ENCODE measurements around the gene PDZK1.
"Not testable (repeated sequence)": the region's sequence is repeated elsewhere in the genome, so short reads cannot be mapped to it uniquely, and the experiment has no call there.

The PDZK1 gene
- 0 to 0.58 (median 0) reads per million in 9 experiments for total RNA-seq

- Mint-ChIP-seq H3K36me3 (ENCODE audit: insufficient read depth) (no peaks in the 10 kb centered on the region), H3K27ac (no peak within 1 kb of the TSS), H3K4me3 (no peak within 1 kb of the TSS), H3K27me3 (no peaks in the 10 kb centered on the region), H3K4me1 (ENCODE audit: low read depth in 2 of 2) (peaks cover 0 to 6% of the 10 kb centered on the region in 2 donors), H3K9me3 (no peaks in the 10 kb centered on the region)
- ATAC-seq (replicated peaks) (no peak), DNase-seq (no peak)
These were observed at the start of gene PDZK1 for GRCh38 chr1:145707183-145707867. Gene PDZK1 (minus strand): TSS chr1:145707368. CDS start chr1:145688021, 19,347 bp downstream.

GRCh38 chr1:145751491-145752037, 44.4 kb upstream of the PDZK1 start:
- H3K36me3 Mint-ChIP-seq (ENCODE audit: insufficient read depth): peaks cover 52% of the 10 kb centered on the region
- ATAC-seq (replicated peaks) (no peak), DNase-seq (no peak)
- no peaks in the 10 kb centered on the region for H3K9me3 Mint-ChIP-seq
- H3K4me1 Mint-ChIP-seq (ENCODE audit: low read depth in 2 of 2): no peaks in the 10 kb centered on the region
- H3K27me3 Mint-ChIP-seq: no peaks in the 10 kb centered on the region
- no peak overlapping the region for H3K4me3 Mint-ChIP-seq
- peak overlapping the region; percentile 39 to 78 for H3K27ac Mint-ChIP-seq

GRCh38 chr1:145750426-145750825, 43.3 kb upstream of the PDZK1 start:
- Mint-ChIP-seq H3K27me3 (no peaks in the 10 kb centered on the region), H3K36me3 (ENCODE audit: insufficient read depth) (peaks cover 60% of the 10 kb centered on the region), H3K27ac (no peak overlapping the region), H3K4me3 (no peak overlapping the region), H3K4me1 (ENCODE audit: low read depth in 2 of 2) (no peaks in the 10 kb centered on the region), H3K9me3 (no peaks in the 10 kb centered on the region)
- DNase-seq: no peak
- ATAC-seq (replicated peaks): no peak

GRCh38 chr1:145747398-145748247, 40.5 kb upstream of the PDZK1 start:
- no peak overlapping the region for H3K4me3 Mint-ChIP-seq
- no peak for ATAC-seq (replicated peaks)
- H3K4me1 Mint-ChIP-seq (ENCODE audit: low read depth in 2 of 2): no peaks in the 10 kb centered on the region
- H3K36me3 Mint-ChIP-seq (ENCODE audit: insufficient read depth): peaks cover 65% of the 10 kb centered on the region
- no peaks in the 10 kb centered on the region for H3K9me3 Mint-ChIP-seq
- no peaks in the 10 kb centered on the region for H3K27me3 Mint-ChIP-seq
- DNase-seq: no peak
- no peak overlapping the region for H3K27ac Mint-ChIP-seq

- H3K27ac Mint-ChIP-seq: peak overlapping the region in 1 of 2 donors; percentile 62
- DNase-seq: no peak
- H3K4me3 Mint-ChIP-seq: no peak overlapping the region
- H3K9me3 Mint-ChIP-seq: no peaks in the 10 kb centered on the region
- H3K27me3 Mint-ChIP-seq: no peaks in the 10 kb centered on the region
- no peaks in the 10 kb centered on the region for H3K4me1 Mint-ChIP-seq (ENCODE audit: low read depth in 2 of 2)
- no peak for ATAC-seq (replicated peaks)
- H3K36me3 Mint-ChIP-seq (ENCODE audit: insufficient read depth): peaks cover 15% of the 10 kb centered on the region
These were observed 33.1 kb upstream of the PDZK1 start for GRCh38 chr1:145740269-145740668.

- Mint-ChIP-seq H3K4me1 (ENCODE audit: low read depth in 2 of 2) (peaks cover 0 to 3% of the 10 kb centered on the region in 2 donors), H3K27ac (no peak overlapping the region), H3K9me3 (no peaks in the 10 kb centered on the region), H3K27me3 (no peaks in the 10 kb centered on the region), H3K4me3 (no peak overlapping the region), H3K36me3 (ENCODE audit: insufficient read depth) (no peaks in the 10 kb centered on the region)
- ATAC-seq (replicated peaks): no peak
- no peak for DNase-seq
These were observed 29.0 kb upstream of the PDZK1 start for GRCh38 chr1:145736191-145736590.

- Mint-ChIP-seq H3K9me3 (no peaks in the 10 kb centered on the region), H3K4me1 (ENCODE audit: low read depth in 2 of 2) (peaks cover 0 to 3% of the 10 kb centered on the region in 2 donors), H3K36me3 (ENCODE audit: insufficient read depth) (peaks cover 3% of the 10 kb centered on the region), H3K27me3 (no peaks in the 10 kb centered on the region), H3K27ac (no peak overlapping the region), H3K4me3 (no peak overlapping the region)
- DNase-seq (no peak), ATAC-seq (replicated peaks) (no peak)
These were observed 23.7 kb upstream of the PDZK1 start for GRCh38 chr1:145730900-145731299.

GRCh38 chr1:145730467-145730866, 23.3 kb upstream of the PDZK1 start:
- no peak overlapping the region for H3K27ac Mint-ChIP-seq
- ATAC-seq (replicated peaks) (no peak), DNase-seq (no peak)
- peaks cover 3% of the 10 kb centered on the region for H3K36me3 Mint-ChIP-seq (ENCODE audit: insufficient read depth)
- H3K27me3 Mint-ChIP-seq: no peaks in the 10 kb centered on the region
- peaks cover 0 to 3% of the 10 kb centered on the region in 2 donors for H3K4me1 Mint-ChIP-seq (ENCODE audit: low read depth in 2 of 2)
- no peaks in the 10 kb centered on the region for H3K9me3 Mint-ChIP-seq
- H3K4me3 Mint-ChIP-seq: no peak overlapping the region

GRCh38 chr1:145729666-145730436, 22.7 kb upstream of the PDZK1 start:
- H3K27me3 Mint-ChIP-seq: no peaks in the 10 kb centered on the region
- peaks cover 8% of the 10 kb centered on the region for H3K36me3 Mint-ChIP-seq (ENCODE audit: insufficient read depth)
- no peak overlapping the region for H3K4me3 Mint-ChIP-seq
- H3K27ac Mint-ChIP-seq: peak overlapping the region in 1 of 2 donors; percentile 17
- H3K4me1 Mint-ChIP-seq (ENCODE audit: low read depth in 2 of 2): peaks cover 0 to 3% of the 10 kb centered on the region in 2 donors
- ATAC-seq (replicated peaks) (no peak), DNase-seq (no peak)
- no peaks in the 10 kb centered on the region for H3K9me3 Mint-ChIP-seq

GRCh38 chr1:145729196-145729595, 22.0 kb upstream of the PDZK1 start:
- H3K9me3 Mint-ChIP-seq: no peaks in the 10 kb centered on the region
- peaks cover 0 to 1% of the 10 kb centered on the region in 2 donors for H3K4me1 Mint-ChIP-seq (ENCODE audit: low read depth in 2 of 2)
- ATAC-seq (replicated peaks): no peak
- no peaks in the 10 kb centered on the region for H3K27me3 Mint-ChIP-seq
- peaks cover 8% of the 10 kb centered on the region for H3K36me3 Mint-ChIP-seq (ENCODE audit: insufficient read depth)
- no peak for DNase-seq
- H3K27ac Mint-ChIP-seq: peak overlapping the region in 1 of 2 donors; percentile 17
- no peak overlapping the region for H3K4me3 Mint-ChIP-seq

- not testable (repeated sequence) for DNase-seq; ATAC-seq (replicated peaks); H3K4me3 Mint-ChIP-seq; H3K36me3 Mint-ChIP-seq (ENCODE audit: insufficient read depth); H3K27me3 Mint-ChIP-seq; H3K9me3 Mint-ChIP-seq; H3K27ac Mint-ChIP-seq
- H3K4me1 Mint-ChIP-seq (ENCODE audit: low read depth in 2 of 2): peaks cover 6 to 10% of the 10 kb centered on the region in 2 donors
These were observed 19.0 kb upstream of the PDZK1 start for GRCh38 chr1:145726193-145726592.

- H3K9me3 Mint-ChIP-seq: no peaks in the 10 kb centered on the region
- DNase-seq (peak; percentile 73 to 78 (median 77)), ATAC-seq (replicated peaks) (peak; percentile 80)
- H3K27ac Mint-ChIP-seq: peak overlapping the region; percentile 57 to 92
- peaks cover 0 to 11% of the 10 kb centered on the region in 2 donors for H3K27me3 Mint-ChIP-seq
- H3K36me3 Mint-ChIP-seq (ENCODE audit: insufficient read depth): peaks cover 4% of the 10 kb centered on the region
- H3K4me3 Mint-ChIP-seq: peak overlapping the region; percentile 81 to 88
- peaks cover 36 to 52% of the 10 kb centered on the region in 2 donors for H3K4me1 Mint-ChIP-seq (ENCODE audit: low read depth in 2 of 2)
These were observed 13.9 kb upstream of the PDZK1 start for GRCh38 chr1:145720878-145721671.

Measured in effector memory CD8-positive, alpha-beta T cell (primary cell).